ENCODE data around the gene EXO1. TPM values are rescaled to one million over a fixed set of nuclear protein-coding genes. Genes with fewer than 3 reads are reported as not detected.
"Not testable (repeated sequence)": the region's sequence is repeated elsewhere in the genome, so short reads cannot be mapped to it uniquely, and the experiment has no call there.

The EXO1 gene
- total RNA-seq, 6 experiments from 2014 or later = 0.29 to 1.7 (median 0.62) TPM; not detected in 1

DNA sequence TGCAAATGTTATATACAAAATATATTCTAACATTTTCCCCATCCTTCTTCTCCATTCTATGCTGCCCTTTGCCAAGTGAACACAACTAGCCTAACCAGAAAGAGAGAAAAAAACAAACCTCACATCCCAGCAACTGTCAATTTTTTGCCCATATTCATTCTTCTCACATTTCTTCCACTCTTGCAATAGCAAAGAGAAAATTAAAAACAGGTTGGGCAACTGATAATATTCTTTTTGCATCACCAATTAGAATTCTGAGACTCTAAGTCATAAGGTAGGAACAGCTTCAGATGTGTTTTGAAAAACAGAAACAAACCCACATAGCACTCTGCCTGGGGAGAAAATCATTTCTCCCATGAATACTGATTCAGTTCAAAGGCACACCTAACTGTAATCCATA lies 25.2 kb upstream of the EXO1 start:
- no peaks in the 10 kb centered on the region for H3K9me3 ChIP-seq
- intact Hi-C loops (cut with DNase I) = no loop called here
- H3K27ac ChIP-seq = no peak overlapping the region
- H3K4me3 ChIP-seq = no peak overlapping the region
- no peak for ATAC-seq
- peaks cover 0 to 7% (median 0%) of the 10 kb centered on the region in 4 donors for H3K4me1 ChIP-seq
- no peak for TF ChIP-seq POLR2A (IDR thresholded peaks at IDR 0.05)
- TF ChIP-seq, protein P1, sequence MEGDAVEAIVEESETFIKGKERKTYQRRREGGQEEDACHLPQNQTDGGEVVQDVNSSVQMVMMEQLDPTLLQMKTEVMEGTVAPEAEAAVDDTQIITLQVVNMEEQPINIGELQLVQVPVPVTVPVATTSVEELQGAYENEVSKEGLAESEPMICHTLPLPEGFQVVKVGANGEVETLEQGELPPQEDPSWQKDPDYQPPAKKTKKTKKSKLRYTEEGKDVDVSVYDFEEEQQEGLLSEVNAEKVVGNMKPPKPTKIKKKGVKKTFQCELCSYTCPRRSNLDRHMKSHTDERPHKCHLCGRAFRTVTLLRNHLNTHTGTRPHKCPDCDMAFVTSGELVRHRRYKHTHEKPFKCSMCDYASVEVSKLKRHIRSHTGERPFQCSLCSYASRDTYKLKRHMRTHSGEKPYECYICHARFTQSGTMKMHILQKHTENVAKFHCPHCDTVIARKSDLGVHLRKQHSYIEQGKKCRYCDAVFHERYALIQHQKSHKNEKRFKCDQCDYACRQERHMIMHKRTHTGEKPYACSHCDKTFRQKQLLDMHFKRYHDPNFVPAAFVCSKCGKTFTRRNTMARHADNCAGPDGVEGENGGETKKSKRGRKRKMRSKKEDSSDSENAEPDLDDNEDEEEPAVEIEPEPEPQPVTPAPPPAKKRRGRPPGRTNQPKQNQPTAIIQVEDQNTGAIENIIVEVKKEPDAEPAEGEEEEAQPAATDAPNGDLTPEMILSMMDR (IDR thresholded peaks at IDR 0.05) = no peak
- no peak for DNase-seq
- no peaks in the 10 kb centered on the region for H3K27me3 ChIP-seq
- no peaks in the 10 kb centered on the region for H3K36me3 ChIP-seq

DNA sequence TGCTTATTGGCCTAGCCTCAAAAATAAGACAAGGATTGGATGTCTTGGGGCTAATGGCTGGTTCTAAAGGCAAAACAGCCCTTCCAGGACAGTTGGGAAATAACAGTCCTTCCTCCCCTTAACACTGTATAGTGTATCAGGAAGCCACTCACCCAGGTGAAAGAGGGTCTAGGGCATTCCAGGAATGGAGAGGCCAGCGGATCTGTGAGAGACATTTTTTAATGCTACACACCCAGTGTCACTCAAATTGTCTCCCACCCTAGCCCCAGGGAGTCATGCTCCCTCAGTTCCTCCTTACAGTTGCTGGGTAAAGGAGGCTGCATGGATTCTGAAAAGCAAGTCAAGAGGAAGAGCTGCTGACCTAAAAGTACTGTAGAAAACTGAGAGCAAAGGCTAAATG lies 24.1 kb upstream of the EXO1 start:
- TF ChIP-seq, protein P1 (IDR thresholded peaks at IDR 0.05) = no peak
- TF ChIP-seq POLR2A (IDR thresholded peaks at IDR 0.05) = no peak
- WGBS (ENCODE audit: insufficient coverage, low coverage, low lambda C conversion rate, missing lambda C conversion rate) = 100% methylated on average over 1 of the region's 1 CpG
- Histone ChIP-seq H3K36me3 (no peaks in the 10 kb centered on the region), H3K27me3 (no peaks in the 10 kb centered on the region), H3K27ac (no peak overlapping the region), H3K9me3 (no peaks in the 10 kb centered on the region), H3K4me3 (no peak overlapping the region), H3K4me1 (peaks cover 0 to 7% (median 0%) of the 10 kb centered on the region in 4 donors)
- intact Hi-C loops (cut with DNase I) = no loop called here
- ATAC-seq (no peak), DNase-seq (no peak)

DNA sequence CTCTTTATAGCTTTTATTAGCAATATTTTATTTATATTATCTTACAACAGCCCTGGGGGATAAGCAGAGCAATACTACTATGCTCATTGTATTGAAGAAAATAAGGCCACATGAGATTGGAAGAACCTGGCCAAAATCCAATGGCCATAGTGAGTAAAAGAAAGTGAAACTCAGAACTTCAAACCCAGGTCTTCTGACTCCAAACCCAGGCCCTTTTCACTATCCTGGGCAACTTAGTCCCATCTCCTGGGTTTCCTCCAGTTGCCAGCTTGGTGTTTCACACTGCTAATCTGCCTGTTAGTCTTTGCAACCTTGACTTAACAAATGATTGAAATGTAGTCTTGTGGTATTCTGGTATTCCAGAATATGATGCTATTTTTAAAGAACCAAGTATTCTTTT lies 22.4 kb upstream of the EXO1 start:
- Histone ChIP-seq H3K27me3 (no peaks in the 10 kb centered on the region), H3K36me3 (no peaks in the 10 kb centered on the region), H3K4me1 (peaks cover 0 to 7% (median 0%) of the 10 kb centered on the region in 4 donors), H3K27ac (no peak overlapping the region), H3K4me3 (no peak overlapping the region), H3K9me3 (no peaks in the 10 kb centered on the region)
- no peak for TF ChIP-seq POLR2A (IDR thresholded peaks at IDR 0.05)
- TF ChIP-seq, protein P1 (IDR thresholded peaks at IDR 0.05) = no peak
- DNase-seq = no peak
- intact Hi-C loops (cut with DNase I) = no loop called here
- ATAC-seq = peak; percentile 36 to 79 (median 62)

DNA sequence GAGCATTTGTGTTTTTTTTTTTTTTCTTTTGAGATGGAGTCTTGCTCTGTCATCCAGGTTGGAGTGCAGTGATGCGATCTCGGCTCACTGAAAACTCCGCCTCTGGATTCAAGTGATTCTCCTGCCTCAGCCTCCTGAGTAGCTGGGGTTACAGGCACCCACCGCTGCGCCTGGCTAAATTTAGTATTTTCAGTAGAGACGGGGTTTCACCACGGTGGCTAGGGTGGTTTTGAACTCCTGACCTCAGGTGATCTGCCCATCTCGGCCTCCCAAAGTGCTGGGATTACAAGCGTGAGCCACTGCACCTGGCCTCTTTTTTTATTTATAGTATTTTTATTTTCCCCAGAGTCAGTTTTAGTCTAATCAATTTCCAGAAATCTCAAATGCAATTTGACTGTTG lies 21.4 kb upstream of the EXO1 start:
- DNase-seq; H3K27me3 ChIP-seq; H3K27ac ChIP-seq; H3K36me3 ChIP-seq; H3K4me3 ChIP-seq; ATAC-seq; H3K4me1 ChIP-seq; intact Hi-C loops (cut with DNase I); H3K9me3 ChIP-seq: not testable (repeated sequence)
- 90% methylated on average over 7 of the region's 9 CpGs for WGBS (ENCODE audit: insufficient coverage, low coverage, low lambda C conversion rate, missing lambda C conversion rate)

DNA sequence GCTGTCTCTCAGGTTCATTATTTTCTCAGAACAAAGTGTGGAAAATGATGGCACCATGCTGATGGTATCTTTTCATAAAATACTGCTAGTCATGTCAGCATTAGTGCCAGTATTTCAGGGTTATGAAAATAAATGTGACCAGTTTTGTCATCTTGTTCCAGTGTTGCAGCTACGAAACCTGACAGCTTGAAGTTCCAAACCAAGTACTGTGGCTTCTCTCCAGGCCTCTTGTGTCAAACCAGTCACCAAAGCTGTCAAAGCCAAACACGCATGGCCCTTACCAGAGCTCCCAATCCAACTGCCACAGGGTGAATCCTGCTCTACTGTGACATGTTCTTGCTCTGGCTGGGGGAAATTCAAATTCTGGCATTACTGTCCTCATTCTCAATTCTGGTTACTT lies 20.7 kb upstream of the EXO1 start:
- H3K27me3 ChIP-seq = no peaks in the 10 kb centered on the region
- H3K4me1 ChIP-seq = peaks cover 0 to 7% (median 0%) of the 10 kb centered on the region in 4 donors
- ATAC-seq (no peak), DNase-seq (no peak)
- no peak overlapping the region for H3K4me3 ChIP-seq
- TF ChIP-seq, protein P1 (IDR thresholded peaks at IDR 0.05) = no peak
- no peak for TF ChIP-seq POLR2A (IDR thresholded peaks at IDR 0.05)
- H3K36me3 ChIP-seq = no peaks in the 10 kb centered on the region
- H3K9me3 ChIP-seq = no peaks in the 10 kb centered on the region
- WGBS (ENCODE audit: insufficient coverage, low coverage, low lambda C conversion rate, missing lambda C conversion rate) = 40% methylated on average over 1 of the region's 2 CpGs
- intact Hi-C loops (cut with DNase I) = no loop called here
- H3K27ac ChIP-seq = no peak overlapping the region

Measured in right lobe of liver (tissue), 6 donors.